Hepatic stellate cell (primary cell): Measurements from ENCODE around the gene ACSL6.
"Not testable (repeated sequence)": the region's sequence is repeated elsewhere in the genome, so short reads cannot be mapped to it uniquely, and the experiment has no call there.

Experiments used
- DNase-seq: peaks from one replicate; pipeline ENCODE4 v3.0.0; 2011; ENCODE audit warnings: low spot score

ACSL6 gene

DNA sequence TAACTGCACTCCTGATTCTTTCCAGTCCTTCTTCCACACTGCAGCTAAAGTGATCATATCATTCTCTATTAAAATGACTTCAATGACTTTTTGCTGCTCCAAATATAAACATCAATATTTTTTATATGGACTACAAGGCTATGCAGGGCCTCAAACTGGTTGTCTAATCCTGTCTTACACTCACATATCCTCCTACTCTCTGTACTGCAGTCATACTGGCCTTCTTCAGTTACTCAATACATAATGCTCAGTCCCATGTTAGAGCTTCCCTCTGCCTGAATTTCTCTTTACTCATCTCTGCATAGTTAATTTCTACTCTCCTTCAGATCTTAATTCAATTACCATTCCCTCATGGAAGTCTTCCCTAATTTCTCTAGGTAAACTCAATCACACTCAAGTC, 69.4 kb downstream of the ACSL6 start:
- no peak for DNase-seq

DNA sequence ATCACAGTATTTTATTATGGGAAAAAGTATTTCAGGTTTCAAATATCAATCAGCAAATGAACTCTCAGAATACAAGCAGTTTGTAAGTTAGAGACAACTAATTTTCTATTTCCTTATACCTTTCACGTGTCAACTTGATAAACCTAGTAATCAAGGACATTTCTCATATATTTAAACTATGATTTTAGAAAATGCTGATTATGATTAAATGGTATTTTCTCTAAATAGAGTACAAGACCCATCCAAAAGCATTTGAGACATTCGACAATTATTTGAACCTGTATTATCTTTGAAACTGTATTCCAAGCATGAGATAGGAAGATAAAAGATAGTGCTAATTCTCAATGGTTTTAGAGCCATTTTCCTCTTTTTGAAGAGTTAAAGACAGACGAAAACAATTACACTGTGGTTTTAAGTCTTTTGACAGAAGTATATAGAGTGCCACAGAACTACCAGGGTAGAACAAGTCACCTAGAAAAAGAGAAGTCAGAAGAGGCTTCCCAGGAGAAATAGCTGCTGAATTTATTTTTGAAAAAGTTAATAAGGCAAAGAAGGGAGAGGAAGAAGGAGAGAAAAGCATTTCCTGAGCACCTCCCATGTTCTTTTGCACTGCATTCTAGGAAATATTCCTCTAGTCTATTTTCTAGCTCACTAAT, 71.6 kb downstream of the ACSL6 start:
- DNase-seq: no peak

DNA sequence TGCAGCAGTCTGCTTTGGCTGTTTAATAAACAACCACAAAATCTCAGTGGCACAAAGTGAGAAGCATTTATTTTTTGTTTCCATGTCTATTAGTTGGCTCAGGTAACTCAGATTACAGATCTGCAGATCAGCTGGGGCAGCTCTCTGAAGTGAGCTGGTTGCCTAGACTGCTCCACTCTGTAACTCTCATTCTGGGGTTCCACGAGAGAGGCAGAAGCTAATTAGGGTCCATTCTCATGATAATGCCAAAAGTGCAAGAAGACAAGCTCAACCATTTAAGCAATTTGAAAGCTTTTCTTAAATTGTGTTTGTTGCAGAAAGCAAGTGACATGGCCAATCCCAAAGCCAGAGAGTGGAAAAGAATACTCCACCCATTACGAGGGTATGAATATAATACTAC, 79.2 kb downstream of the ACSL6 start:
- no peak for DNase-seq

DNA sequence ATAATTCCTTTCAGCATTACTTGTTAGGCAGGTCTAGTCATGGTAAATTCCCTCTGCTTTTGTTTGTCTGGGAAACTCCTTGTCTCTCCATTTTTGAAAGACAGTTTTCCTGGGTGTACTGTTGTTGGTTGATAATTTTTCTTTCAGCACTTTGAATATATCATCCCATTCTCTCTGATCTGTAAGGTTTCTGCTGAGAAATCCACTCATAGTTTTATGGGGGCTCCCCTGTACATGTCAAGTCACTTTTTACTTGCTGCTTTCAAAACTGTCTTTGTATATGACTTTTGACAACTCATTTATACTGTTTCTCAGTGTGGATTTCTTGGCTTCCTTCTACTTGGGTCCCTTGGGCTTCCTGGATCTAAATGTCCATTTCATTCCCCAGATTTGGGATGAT, 82.5 kb downstream of the ACSL6 start:
- no peak for DNase-seq

DNA sequence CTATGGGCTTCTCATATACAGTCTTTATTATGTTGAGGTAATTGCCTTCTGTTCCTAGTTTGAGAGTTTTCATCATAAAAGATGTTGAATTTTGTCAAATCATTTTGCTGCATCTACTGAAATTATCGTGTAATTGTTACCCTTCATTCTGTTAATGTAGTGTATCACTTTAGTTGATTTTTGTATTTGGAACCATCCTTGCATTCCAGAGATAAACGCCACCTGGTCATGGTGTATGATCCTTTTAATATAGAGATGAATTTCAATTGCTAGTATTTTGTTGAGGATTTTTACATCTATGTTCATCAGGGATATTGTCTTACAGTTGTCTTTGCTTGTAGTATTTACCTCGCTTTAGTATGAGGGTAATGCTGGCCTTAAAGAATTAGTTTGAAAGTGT, 85.3 kb downstream of the ACSL6 start:
- no peak for DNase-seq

DNA sequence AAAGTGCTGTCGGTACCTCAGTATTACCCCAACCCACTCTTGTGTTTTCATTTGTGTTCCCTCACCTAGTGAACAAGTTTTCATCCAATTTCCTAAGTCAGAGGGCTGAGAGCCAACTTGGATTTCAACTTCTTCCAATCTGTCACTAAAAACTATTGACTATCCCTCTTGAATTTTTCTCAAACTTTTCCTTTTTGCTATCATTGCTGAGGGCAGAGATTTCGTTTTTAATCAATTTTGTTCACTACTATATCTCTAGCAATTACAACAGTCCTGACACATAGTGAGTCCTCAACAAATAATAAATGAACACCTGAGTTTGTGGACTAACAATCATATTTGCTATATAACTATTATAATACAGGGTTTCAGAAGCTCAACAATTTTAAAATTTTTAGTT, 95.0 kb downstream of the ACSL6 start:
- no peak for DNase-seq

DNA sequence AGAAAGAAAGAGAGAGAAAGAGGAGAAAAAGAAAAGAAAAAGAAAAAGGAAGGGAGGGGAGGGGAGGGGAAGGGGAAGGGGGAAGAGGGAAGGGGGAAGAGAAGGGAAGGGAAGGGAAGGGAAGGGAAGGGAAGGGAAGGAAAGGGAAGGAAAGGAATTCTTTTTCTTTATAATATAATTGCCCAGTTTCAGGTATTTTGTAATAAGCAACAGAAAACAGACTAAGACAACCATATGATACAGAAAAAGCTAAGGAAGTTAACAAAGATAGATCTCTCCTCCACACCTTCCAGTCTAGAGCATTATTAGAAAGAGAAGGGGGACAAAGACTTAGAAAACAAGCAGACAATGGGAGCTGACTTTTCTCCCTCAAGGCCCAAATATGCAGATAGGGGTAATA, 97.0 kb downstream of the ACSL6 start:
- no peak for DNase-seq

DNA sequence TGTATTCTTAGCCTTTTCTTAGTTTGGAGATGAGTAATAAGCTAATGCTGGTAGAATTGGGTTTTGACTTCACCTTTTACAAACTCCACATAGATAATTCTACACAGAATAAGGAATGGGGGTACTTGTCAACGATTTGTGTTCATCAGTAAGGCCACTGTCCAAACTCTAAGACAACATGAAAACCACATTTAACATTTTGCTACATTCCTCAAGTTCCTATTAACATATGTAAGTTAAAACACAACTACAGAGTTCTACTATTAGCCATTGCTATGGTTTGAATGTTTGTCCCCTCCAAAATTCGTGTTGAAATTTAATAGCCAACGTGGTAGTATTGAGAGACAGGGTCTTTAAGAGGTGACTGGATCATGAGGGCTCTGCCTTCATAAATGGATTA, 97.9 kb downstream of the ACSL6 start:
- DNase-seq: no peak

DNA sequence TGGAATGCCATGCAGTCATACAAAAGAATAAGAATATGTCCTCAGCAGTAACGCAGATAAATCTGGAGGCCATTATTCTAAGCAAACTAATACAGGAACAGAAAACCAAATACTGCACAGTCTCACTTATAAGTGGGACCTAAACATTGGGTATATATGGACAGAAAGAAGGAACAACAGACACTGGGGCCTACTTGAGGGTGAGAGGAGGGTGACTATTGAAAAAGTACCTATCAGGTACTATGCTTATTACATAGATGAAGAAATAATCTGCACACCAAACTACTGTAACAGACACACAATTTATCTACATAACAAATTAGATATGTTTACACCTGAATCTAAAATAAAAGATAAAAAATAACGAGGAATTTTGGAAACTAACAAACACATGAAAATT, 104.8 kb downstream of the ACSL6 start:
- no peak for DNase-seq

DNA sequence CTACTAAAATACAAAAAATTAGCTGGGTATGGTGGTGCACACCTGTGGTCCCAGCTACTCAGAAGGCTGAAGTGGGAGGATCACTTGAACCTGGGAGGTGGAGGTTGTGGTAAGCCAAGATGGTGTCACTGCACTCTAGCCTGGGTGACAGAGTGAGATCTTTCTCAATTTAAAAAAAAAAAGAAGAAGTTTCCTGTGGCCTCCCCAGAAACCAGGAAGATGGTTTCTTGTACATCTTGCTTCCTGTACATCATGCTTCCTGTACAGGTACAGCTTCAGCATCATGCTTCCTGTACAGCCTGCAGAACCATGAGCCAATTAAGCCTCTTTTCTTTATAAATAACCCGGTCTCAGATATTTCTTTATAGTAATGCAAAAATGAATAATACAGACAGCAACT, 109.2 kb downstream of the ACSL6 start:
- DNase-seq: not testable (repeated sequence)
